CD4-positive, alpha-beta memory T cell (primary cell): ENCODE measurements around the gene NFATC1. TPM values are rescaled to one million over a fixed set of nuclear protein-coding genes. Genes with fewer than 3 reads are reported as not detected.

Source experiments
- CTCF ChIA-PET: fragments of 350-600 bp; sonication (Branson Sonifier 250); formaldehyde crosslinking; loops from one replicate; lab custom pipeline; 2021; ENCODE audit warnings: inconsistent platforms; ENCODE audit not compliant: partially characterized antibody; lab: Charles Lee
- POLR2A ChIA-PET: fragments of 350-600 bp; sonication (Branson Sonifier 250); formaldehyde crosslinking; loops from one replicate; lab custom pipeline; 2021; ENCODE audit not compliant: partially characterized antibody; lab: Charles Lee
- DNase-seq, 5 donors: peaks; one replicate each; pipeline versions ENCODE4 v3.0.0 to v3.0.0-alpha.2; 2020 to 2022; ENCODE audit warnings: mixed read lengths in 1 of 5
- H3K27ac ChIP-seq: one replicate; pipeline ENCODE4 v1.7.0; 2013; ENCODE audit warnings: low read depth, low read length
- H3K27me3 ChIP-seq: 2 replicates; pipeline ENCODE4 v1.7.0; 2013; ENCODE audit warnings: mild to moderate bottlenecking, low read length, moderate library complexity; ENCODE audit not compliant: insufficient read depth
- H3K36me3 ChIP-seq: 2 replicates; pipeline ENCODE4 v1.7.0; 2013; ENCODE audit warnings: mild to moderate bottlenecking, low read length, moderate library complexity; ENCODE audit not compliant: insufficient read depth
- H3K4me1 ChIP-seq: 2 replicates; pipeline ENCODE4 v1.7.0; 2013; ENCODE audit warnings: mild to moderate bottlenecking, low read length, moderate library complexity; ENCODE audit not compliant: insufficient read depth
- H3K4me3 ChIP-seq, 2 donors: one replicate each; pipeline ENCODE4 v1.7.0; 2013; ENCODE audit warnings: low read length in 2 of 2, mild to moderate bottlenecking in 1 of 2
- H3K9me3 ChIP-seq, 2 donors: one replicate each; pipeline ENCODE4 v1.7.0; 2013; ENCODE audit warnings: low read length in 2 of 2, control low read depth in 1 of 2; ENCODE audit not compliant: control insufficient read depth in 1 of 2
- H3K27ac Mint-ChIP-seq, 7 donors: one replicate each; pipeline ENCODE4 v1.8.0; 2020 to 2021; ENCODE audit warnings: mixed read lengths in 7 of 7, mild to moderate bottlenecking in 6 of 7, inconsistent platforms in 3 of 7, moderate library complexity in 3 of 7
- H3K27me3 Mint-ChIP-seq, 2 donors: one replicate each; pipeline ENCODE4 v1.8.0; 2020 to 2021; ENCODE audit warnings: mixed read lengths in 2 of 2
- H3K36me3 Mint-ChIP-seq, 2 donors: one replicate each; pipeline ENCODE4 v1.8.0; 2020 to 2021; ENCODE audit warnings: mixed read lengths in 2 of 2, inconsistent platforms in 1 of 2, mild to moderate bottlenecking in 1 of 2
- H3K4me1 Mint-ChIP-seq, 4 donors: one replicate each; pipeline ENCODE4 v1.8.0; 2020 to 2021; ENCODE audit warnings: mixed read lengths in 4 of 4, mild to moderate bottlenecking in 1 of 4
- H3K4me3 Mint-ChIP-seq, 8 donors: one replicate each; pipeline ENCODE4 v1.8.0; 2020 to 2021; ENCODE audit warnings: mixed read lengths in 8 of 8, mild to moderate bottlenecking in 7 of 8, moderate library complexity in 6 of 8, inconsistent platforms in 3 of 8
- H3K9me3 Mint-ChIP-seq, 8 donors: one replicate each; pipeline ENCODE4 v1.8.0; 2020 to 2021; ENCODE audit warnings: mixed read lengths in 8 of 8, mild to moderate bottlenecking in 5 of 8, inconsistent platforms in 3 of 8, moderate library complexity in 1 of 8
- intact Hi-C: fragments of 100-400 bp; cut with micrococcal nuclease; formaldehyde crosslinking; loops from one replicate; pipeline ENCODE4 v1.15.1; 2023
- polyA plus RNA-seq, 2 donors: library from polyadenylated mRNA; unstranded; fragments of 300-500 nt; fragmentation: Illumina TruSeq; gene quantifications; one replicate each; pipeline ENCODE4 v1.2.3, GENCODE V29; 2021
- total RNA-seq, 2 experiments: library from RNA; stranded (reverse); gene quantifications; one replicate each; pipeline ENCODE4 v1.2.3, GENCODE V29; 2021

NFATC1 gene
- total and polyA plus RNA-seq, 4 experiments from 2014 or later = 15.3 to 69.6 (median 54.9) TPM

GRCh38 chr18:79393635-79394533 lies 1.8 kb upstream of the NFATC1 start:
- no peaks in the 10 kb centered on the region for H3K36me3 ChIP-seq
- peak; percentile 49 to 77 (median 52) for DNase-seq
- no peaks in the 10 kb centered on the region for H3K9me3 Mint-ChIP-seq
- H3K4me1 ChIP-seq = peaks cover 37% of the 10 kb centered on the region
- H3K4me1 Mint-ChIP-seq = peaks cover 18 to 44% (median 21%) of the 10 kb centered on the region in 4 donors
- H3K36me3 Mint-ChIP-seq = peaks cover 0 to 10% of the 10 kb centered on the region in 2 donors
- peak overlapping the region; percentile 86 to 94 (median 90) for H3K4me3 Mint-ChIP-seq
- peak overlapping the region; percentile 65 to 93 (median 88) for H3K27ac Mint-ChIP-seq
- POLR2A ChIA-PET = interaction anchor here (1.0 to 17.0 kb wide), 8 partner anchors 10 to 285 kb away, joined by 3 to 173 read pairs (median 6); no protein-coding TSS in a partner anchor
- CTCF ChIA-PET = interaction anchor here (0.6 to 6.7 kb wide), 8 partner anchors 9 to 245 kb away, joined by 3 to 53 read pairs (median 4); no protein-coding TSS in a partner anchor
- H3K4me3 ChIP-seq = peak overlapping the region in 1 of 2 donors; percentile 57
- H3K27me3 Mint-ChIP-seq = peaks cover 3 to 4% of the 10 kb centered on the region in 2 donors
- no peaks in the 10 kb centered on the region for H3K27me3 ChIP-seq
- H3K27ac ChIP-seq = peak overlapping the region; percentile 41
- no peaks in the 10 kb centered on the region for H3K9me3 ChIP-seq
- intact Hi-C loops = loop anchor here (2.0 to 10.0 kb wide), 2 partner anchors 13 to 711 kb away; partner anchors contain the start of gene ADNP2

DNA sequence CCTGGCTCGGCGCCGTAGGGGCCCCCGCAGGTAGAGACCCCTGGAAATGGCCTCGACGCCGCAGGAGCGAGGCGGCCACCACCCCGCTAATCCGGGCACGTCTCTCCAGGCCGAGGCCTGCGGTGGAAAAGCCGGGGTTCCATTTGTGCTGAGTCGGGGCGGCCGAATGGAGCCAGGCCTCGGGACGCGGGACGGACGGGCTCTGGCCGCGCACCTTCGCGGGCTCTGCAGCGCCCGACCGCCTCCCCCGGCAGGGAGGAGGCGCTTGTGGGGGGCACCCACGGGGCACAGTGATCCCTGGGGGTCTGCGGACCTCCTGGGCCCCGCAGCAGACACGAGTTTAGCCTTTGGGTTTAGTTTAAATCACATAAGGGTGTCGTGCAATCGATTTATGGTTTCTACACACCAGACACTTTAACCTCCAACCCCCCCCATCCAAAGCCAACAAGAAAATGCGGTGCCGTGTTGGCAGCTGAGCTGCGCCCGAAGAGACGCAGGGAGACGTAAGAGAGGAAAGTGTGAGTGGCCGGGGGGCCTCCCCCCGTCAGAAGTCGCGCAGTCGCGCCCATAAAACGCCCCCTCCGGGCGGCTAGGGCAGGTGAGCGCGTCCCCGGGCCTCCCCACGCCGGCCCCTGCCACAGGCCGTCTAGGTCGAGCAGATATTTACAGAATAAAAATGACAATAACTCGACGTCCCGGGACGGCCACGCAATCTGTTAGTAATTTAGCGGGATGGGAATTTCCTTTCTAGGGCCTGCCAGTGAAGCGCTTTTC lies 1.0 kb upstream of the NFATC1 start:
- ChIA-PET POLR2A (interaction anchor here (1.7 to 17.0 kb wide), 4 partner anchors 10 to 284 kb away, joined by 5 to 173 read pairs (median 20); no protein-coding TSS in a partner anchor), CTCF (interaction anchor here (6.7 kb wide), 1 partner anchor 14 kb away, joined by 53 read pairs; no protein-coding TSS in a partner anchor)
- Mint-ChIP-seq H3K4me1 (peaks cover 20 to 48% (median 25%) of the 10 kb centered on the region in 4 donors), H3K27ac (peak overlapping the region; percentile 68 to 96 (median 86)), H3K36me3 (peaks cover 0 to 13% of the 10 kb centered on the region in 2 donors), H3K27me3 (peaks cover 2 to 6% of the 10 kb centered on the region in 2 donors), H3K4me3 (peak overlapping the region; percentile 83 to 92 (median 88)), H3K9me3 (no peaks in the 10 kb centered on the region)
- intact Hi-C loops = loop anchor here (1.0 to 10.0 kb wide), 3 partner anchors 11 to 710 kb away; partner anchors contain the start of gene ADNP2
- Histone ChIP-seq H3K4me3 (peak overlapping the region; percentile 17 to 57), H3K27ac (peak overlapping the region; percentile 21), H3K9me3 (no peaks in the 10 kb centered on the region), H3K36me3 (no peaks in the 10 kb centered on the region), H3K27me3 (no peaks in the 10 kb centered on the region), H3K4me1 (peaks cover 43% of the 10 kb centered on the region)
- DNase-seq = peak; percentile 48 to 89 (median 54)

- peaks cover 0 to 13% of the 10 kb centered on the region in 2 donors for H3K36me3 Mint-ChIP-seq
- H3K36me3 ChIP-seq = no peaks in the 10 kb centered on the region
- H3K27ac Mint-ChIP-seq = peak overlapping the region; percentile 68 to 96 (median 86)
- H3K4me3 ChIP-seq = no peak overlapping the region
- ChIA-PET CTCF (interaction anchor here (4.7 kb wide), 1 partner anchor 128 kb away, joined by 26 read pairs; no protein-coding TSS in a partner anchor), POLR2A (interaction anchor here (1.3 to 17.0 kb wide), 3 partner anchors 10 to 128 kb away, joined by 3 to 173 read pairs (median 16); no protein-coding TSS in a partner anchor)
- DNase-seq = no peak
- H3K9me3 ChIP-seq = no peaks in the 10 kb centered on the region
- no peak overlapping the region for H3K27ac ChIP-seq
- H3K27me3 ChIP-seq = no peaks in the 10 kb centered on the region
- peaks cover 2 to 6% of the 10 kb centered on the region in 2 donors for H3K27me3 Mint-ChIP-seq
- H3K4me1 Mint-ChIP-seq = peaks cover 20 to 48% (median 25%) of the 10 kb centered on the region in 4 donors
- peak overlapping the region in 7 of 8 donors; percentile 85 to 92 (median 89) for H3K4me3 Mint-ChIP-seq
- intact Hi-C loops = loop anchor here (1.0 to 10.0 kb wide), 3 partner anchors 10 to 710 kb away; partner anchors contain the start of gene ADNP2
- no peaks in the 10 kb centered on the region for H3K9me3 Mint-ChIP-seq
- peaks cover 43% of the 10 kb centered on the region for H3K4me1 ChIP-seq
Measured at GRCh38 chr18:79395308-79395640, 456 bp upstream of the NFATC1 start.

- peak overlapping the region; percentile 42 to 97 (median 63) for H3K27ac Mint-ChIP-seq
- H3K4me1 Mint-ChIP-seq = peaks cover 22 to 59% (median 31%) of the 10 kb centered on the region in 4 donors
- peaks cover 0 to 6% of the 10 kb centered on the region in 2 donors for H3K27me3 Mint-ChIP-seq
- Histone ChIP-seq H3K27ac (peak overlapping the region; percentile 46), H3K9me3 (no peaks in the 10 kb centered on the region), H3K4me3 (peak overlapping the region; percentile 42 to 54), H3K36me3 (no peaks in the 10 kb centered on the region), H3K27me3 (no peaks in the 10 kb centered on the region), H3K4me1 (peaks cover 50% of the 10 kb centered on the region)
- no peaks in the 10 kb centered on the region for H3K9me3 Mint-ChIP-seq
- H3K36me3 Mint-ChIP-seq = peaks cover 0 to 21% of the 10 kb centered on the region in 2 donors
- DNase-seq = peak in 2 of 5 donors; percentile 40 to 49
- ChIA-PET POLR2A (interaction anchor here (0.6 to 17.0 kb wide), 12 partner anchors 9 to 248 kb away, joined by 3 to 173 read pairs (median 4); no protein-coding TSS in a partner anchor), CTCF (interaction anchor here (1.1 to 4.7 kb wide), 8 partner anchors 8 to 132 kb away, joined by 3 to 32 read pairs (median 8); no protein-coding TSS in a partner anchor)
- peak overlapping the region; percentile 67 to 96 (median 82) for H3K4me3 Mint-ChIP-seq
- intact Hi-C loops = loop anchor here (1.0 to 10.0 kb wide), 3 partner anchors 127 to 708 kb away; partner anchors contain the start of genes ADNP2 and CTDP1
Measured at GRCh38 chr18:79396431-79397246, 909 bp downstream of the NFATC1 start.

DNA sequence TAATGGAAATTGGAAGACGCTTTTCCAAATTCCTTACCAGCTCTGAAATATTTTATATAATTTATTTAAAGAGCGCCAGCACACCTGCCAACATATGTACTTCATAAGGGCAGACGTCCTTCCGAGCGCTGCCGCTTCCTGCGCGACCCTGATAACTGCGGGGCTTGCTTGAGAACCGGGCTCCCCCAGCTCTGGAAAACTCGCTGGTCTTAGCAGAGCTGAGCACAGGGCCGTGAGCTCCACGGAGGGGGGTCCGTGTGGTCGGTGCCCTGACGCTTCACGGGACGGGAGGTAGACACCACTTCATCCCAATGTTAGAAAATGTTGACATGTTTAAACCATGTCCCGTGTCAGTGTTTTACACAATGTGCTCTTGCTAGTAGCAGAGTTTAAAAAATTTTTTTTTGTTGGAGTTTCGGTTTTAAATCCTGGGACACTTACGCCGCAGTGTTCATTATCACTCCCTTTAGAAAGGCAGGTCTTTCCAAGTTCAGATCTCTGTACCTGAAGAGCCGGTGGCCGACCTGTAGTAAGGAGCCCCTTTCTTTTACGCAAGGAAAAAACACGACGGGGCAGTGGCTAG lies 1.6 kb downstream of the NFATC1 start:
- no peaks in the 10 kb centered on the region for H3K36me3 ChIP-seq
- no peaks in the 10 kb centered on the region for H3K9me3 ChIP-seq
- Mint-ChIP-seq H3K9me3 (no peaks in the 10 kb centered on the region), H3K27ac (peak overlapping the region; percentile 79 to 97 (median 91)), H3K27me3 (peaks cover 0 to 3% of the 10 kb centered on the region in 2 donors), H3K4me3 (peak overlapping the region; percentile 81 to 97 (median 94)), H3K36me3 (peaks cover 0 to 19% of the 10 kb centered on the region in 2 donors), H3K4me1 (peaks cover 18 to 57% (median 33%) of the 10 kb centered on the region in 4 donors)
- ChIA-PET CTCF (interaction anchor here (0.6 to 4.7 kb wide), 13 partner anchors 8 to 132 kb away, joined by 3 to 32 read pairs (median 4); no protein-coding TSS in a partner anchor), POLR2A (interaction anchor here (0.6 to 17.0 kb wide), 10 partner anchors 8 to 248 kb away, joined by 3 to 173 read pairs (median 4); no protein-coding TSS in a partner anchor)
- H3K27me3 ChIP-seq = no peaks in the 10 kb centered on the region
- H3K4me1 ChIP-seq = peaks cover 57% of the 10 kb centered on the region
- DNase-seq = no peak
- intact Hi-C loops = loop anchor here (10.0 kb wide), 1 partner anchor 707 kb away; the partner anchor contains the start of gene ADNP2
- H3K4me3 ChIP-seq = peak overlapping the region; percentile 42 to 54
- peak overlapping the region; percentile 47 for H3K27ac ChIP-seq
